ENCODE results near the gene SREBF1. TPM values are rescaled to one million over a fixed set of nuclear protein-coding genes. Genes with fewer than 3 reads are reported as not detected.

SREBF1 gene
- total and polyA plus RNA-seq, 2 of the 4 experiments (the other 2 are of a cell fraction) = 3.4 to 20.4 TPM

GRCh38 chr17:17765359-17766076 is 71.3 kb downstream of the SREBF1 start:
- Histone ChIP-seq H4K8ac (ENCODE audit: low read depth in 2 of 2, low read length in 2 of 2) (no peak overlapping the region), H2AFZ (replicated peaks; ENCODE audit: low read length, poor library complexity) (peak overlapping the region; percentile 67), H2BK20ac (ENCODE audit: low read depth, low read length) (no peak overlapping the region), H4K20me1 (ENCODE audit: insufficient read depth, low read length) (peaks cover 97% of the 10 kb centered on the region), H2BK15ac (ENCODE audit: low read depth, low read length) (no peak overlapping the region), H2AK5ac (ENCODE audit: low read depth, low read length) (no peak overlapping the region; the same call in 1 of the 2 replicates), H4K91ac (ENCODE audit: insufficient read depth, low read depth, low read length) (no peak overlapping the region), H3K23ac (ENCODE audit: low read depth, low read length) (no peak overlapping the region), H3K79me1 (ENCODE audit: low read depth in 1 of 2, low read length in 2 of 2) (peaks cover 41 to 95% of the 10 kb centered on the region in 2 experiments), H4K5ac (ENCODE audit: low read depth, low read length) (no peak overlapping the region), H3K9ac (ENCODE audit: low read depth, low read length) (no peak overlapping the region), H3K56ac (ENCODE audit: extremely low read depth, insufficient read depth, low read length) (no peak overlapping the region), H2BK5ac (ENCODE audit: low read depth, low read length, poor library complexity, severe bottlenecking) (no peak overlapping the region), H3K4me2 (ENCODE audit: low read depth, low read length) (no peak overlapping the region), H3K4me3 (ENCODE audit: insufficient read depth, low read depth, low read length) (no peak overlapping the region), H3K9me1 (ENCODE audit: insufficient read depth, low read length) (peaks cover 43% of the 10 kb centered on the region), H3K18ac (ENCODE audit: low read depth, low read length) (no peak overlapping the region), H2BK120ac (ENCODE audit: low read depth, low read length) (no peak overlapping the region), H3K14ac (replicated peaks; ENCODE audit: low read depth, low read length) (0 out of 2 replicates have a peak overlapping the region, but pooled peaks have one; percentile 1), H3K36me3 (ENCODE audit: control insufficient read depth, insufficient read depth, low read length) (peaks cover 5% of the 10 kb centered on the region), H3K4me1 (ENCODE audit: control insufficient read depth, insufficient read depth, low read length) (peaks cover 48% of the 10 kb centered on the region), H2AK9ac (replicated peaks; ENCODE audit: low read depth, low read length, poor library complexity) (peak overlapping the region; percentile 74), H3K27me3 (ENCODE audit: control insufficient read depth, insufficient read depth, low read length) (no peaks in the 10 kb centered on the region), H3K9me3 (ENCODE audit: control insufficient read depth, insufficient read depth, low read length) (no peaks in the 10 kb centered on the region), H3K27ac (ENCODE audit: insufficient read depth, low read length) (no peak overlapping the region), H3K4ac (ENCODE audit: low read depth, low read length) (no peak overlapping the region)
- no TSS peak for BruUV-seq (replicated peaks)
- intact Hi-C loops (cut with micrococcal nuclease) (no loop called here), in situ Hi-C loops (cut with MboI; ENCODE audit: low sequenced_read_pairs) (no loop called here), dilution Hi-C loops (cut with HindIII; ENCODE audit: low sequenced_read_pairs, unreplicated experiment) (no loop called here)
- WGBS, 2 experiments (ENCODE audit: extremely low coverage in 2 of 2, insufficient read length in 1 of 2) = 60% methylated on average over 2 of the region's 14 CpGs; no CpG with 5 or more reads in 1 of the 2 experiments
- TF ChIP-seq RFX5 (IDR thresholded peaks at IDR 0.05; ENCODE audit: low read depth, low read length) (no peak), POLR2A (IDR thresholded peaks at IDR 0.05; ENCODE audit: low read depth, low read length) (no peak), CHD1 (IDR thresholded peaks at IDR 0.05; ENCODE audit: low read depth, low read length) (no peak), ELK1 (IDR thresholded peaks at IDR 0.05; ENCODE audit: borderline replicate concordance, low read depth, low read length) (no peak), SMC3 (IDR thresholded peaks at IDR 0.05; ENCODE audit: low read depth, low read length) (no peak)
- CTCF ChIA-PET = no interaction called here
- ATAC-seq (ENCODE audit: low read depth) (peak; percentile 38; the same call in 1 of the 2 replicates), DNase-seq (peak; percentile 62)
- POLR2A ChIA-PET (ENCODE audit: unreplicated experiment) = no interaction called here

All from IMR-90 (cell line).